ENCODE measurements around the gene MICAL2. TPM values are rescaled to one million over a fixed set of nuclear protein-coding genes. Genes with fewer than 3 reads are reported as not detected.

MICAL2 gene
- total RNA-seq, 1 experiment from 2014 or later, result 151 TPM

DNA sequence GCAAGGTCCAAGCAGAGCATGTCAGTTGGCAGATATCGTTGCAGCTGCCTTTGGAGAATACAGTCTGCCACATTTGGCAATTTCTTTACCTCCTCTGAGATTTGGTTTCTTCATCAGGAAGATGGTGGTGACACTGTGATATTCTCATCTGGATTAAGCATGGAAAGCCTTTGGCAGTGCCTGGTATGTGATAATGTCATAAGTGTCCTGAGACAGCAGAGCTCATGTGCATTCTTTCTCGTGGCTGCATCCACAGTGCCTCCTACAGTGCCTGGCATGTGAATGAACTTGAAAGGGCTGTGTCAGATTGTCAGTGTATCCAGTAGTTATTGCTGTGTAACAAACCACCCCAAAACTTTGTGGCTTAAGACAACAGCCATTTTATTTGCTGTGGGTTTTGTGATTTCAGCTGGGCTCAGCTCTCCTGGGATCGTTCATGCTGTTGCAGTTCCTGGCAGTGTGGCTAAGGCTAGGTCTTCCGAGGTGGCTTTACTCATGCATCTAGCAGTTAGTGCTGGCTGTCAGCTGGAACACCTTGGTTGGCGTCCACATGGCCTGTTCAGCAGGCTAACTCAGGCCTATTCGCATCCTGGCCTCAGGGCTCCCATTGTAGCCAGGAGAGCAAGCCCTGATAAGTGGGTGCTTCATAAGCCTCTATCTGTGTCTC is 35.7 kb upstream of the MICAL2 start:
- intact Hi-C loops (cut with micrococcal nuclease), result no loop called here
- H3K27ac Mint-ChIP-seq (ENCODE audit: low read depth, unreplicated experiment), result peak overlapping the region; percentile 87
- H3K4me1 Mint-ChIP-seq (ENCODE audit: insufficient read depth, unreplicated experiment), result peaks cover 48% of the 10 kb centered on the region
- H3K36me3 Mint-ChIP-seq (ENCODE audit: insufficient read depth, unreplicated experiment), result no peaks in the 10 kb centered on the region
- no TSS peak for BruUV-seq (replicated peaks)
- no peaks in the 10 kb centered on the region for H3K27me3 Mint-ChIP-seq (ENCODE audit: insufficient read depth, unreplicated experiment)
- TF ChIP-seq, protein P1, sequence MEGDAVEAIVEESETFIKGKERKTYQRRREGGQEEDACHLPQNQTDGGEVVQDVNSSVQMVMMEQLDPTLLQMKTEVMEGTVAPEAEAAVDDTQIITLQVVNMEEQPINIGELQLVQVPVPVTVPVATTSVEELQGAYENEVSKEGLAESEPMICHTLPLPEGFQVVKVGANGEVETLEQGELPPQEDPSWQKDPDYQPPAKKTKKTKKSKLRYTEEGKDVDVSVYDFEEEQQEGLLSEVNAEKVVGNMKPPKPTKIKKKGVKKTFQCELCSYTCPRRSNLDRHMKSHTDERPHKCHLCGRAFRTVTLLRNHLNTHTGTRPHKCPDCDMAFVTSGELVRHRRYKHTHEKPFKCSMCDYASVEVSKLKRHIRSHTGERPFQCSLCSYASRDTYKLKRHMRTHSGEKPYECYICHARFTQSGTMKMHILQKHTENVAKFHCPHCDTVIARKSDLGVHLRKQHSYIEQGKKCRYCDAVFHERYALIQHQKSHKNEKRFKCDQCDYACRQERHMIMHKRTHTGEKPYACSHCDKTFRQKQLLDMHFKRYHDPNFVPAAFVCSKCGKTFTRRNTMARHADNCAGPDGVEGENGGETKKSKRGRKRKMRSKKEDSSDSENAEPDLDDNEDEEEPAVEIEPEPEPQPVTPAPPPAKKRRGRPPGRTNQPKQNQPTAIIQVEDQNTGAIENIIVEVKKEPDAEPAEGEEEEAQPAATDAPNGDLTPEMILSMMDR (IDR thresholded peaks at IDR 0.05; ENCODE audit: unreplicated experiment), result no peak
- ChIA-PET POLR2A (interaction anchor here (1.1 to 3.4 kb wide), 3 partner anchors 11 to 15 kb away, joined by 3 to 26 read pairs (median 9); no protein-coding TSS in a partner anchor), CTCF (interaction anchor here (0.5 to 1.0 kb wide), 3 partner anchors 12 to 207 kb away, joined by 3 to 5 read pairs (median 4); no protein-coding TSS in a partner anchor)
- DNase-seq (ENCODE audit: unreplicated experiment), result no peak
- H3K9me3 Mint-ChIP-seq (ENCODE audit: unreplicated experiment), result no peaks in the 10 kb centered on the region
- H3K4me3 Mint-ChIP-seq (ENCODE audit: unreplicated experiment), result no peak overlapping the region

DNA sequence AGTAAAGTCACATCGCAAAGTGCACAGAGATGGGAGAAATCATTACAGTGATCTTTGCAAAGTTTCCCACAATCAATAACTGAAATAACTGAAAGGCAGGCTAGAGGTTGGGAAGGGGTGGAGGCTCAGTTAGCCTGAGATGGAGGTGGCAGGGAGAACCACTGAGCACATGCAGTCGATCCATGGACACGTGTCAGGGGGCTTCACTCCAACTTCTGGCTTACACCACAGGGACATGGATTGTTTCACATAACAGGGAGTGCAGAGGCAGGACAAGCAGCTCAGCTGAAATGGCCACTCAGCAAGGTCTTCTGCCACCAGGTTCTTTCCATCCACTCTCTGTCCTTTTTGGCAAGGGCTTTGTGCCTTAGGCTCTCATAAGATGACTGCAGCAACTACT is 35.1 kb upstream of the MICAL2 start:
- Mint-ChIP-seq H3K27ac (ENCODE audit: low read depth, unreplicated experiment) (peak overlapping the region; percentile 87), H3K4me1 (ENCODE audit: insufficient read depth, unreplicated experiment) (peaks cover 48% of the 10 kb centered on the region), H3K4me3 (ENCODE audit: unreplicated experiment) (no peak overlapping the region), H3K9me3 (ENCODE audit: unreplicated experiment) (no peaks in the 10 kb centered on the region), H3K36me3 (ENCODE audit: insufficient read depth, unreplicated experiment) (no peaks in the 10 kb centered on the region), H3K27me3 (ENCODE audit: insufficient read depth, unreplicated experiment) (no peaks in the 10 kb centered on the region)
- DNase-seq (ENCODE audit: unreplicated experiment), result no peak
- ChIA-PET POLR2A (interaction anchor here (2.6 to 5.6 kb wide), 3 partner anchors 9 to 15 kb away, joined by 9 to 82 read pairs (median 26); no protein-coding TSS in a partner anchor), CTCF (interaction anchor here (0.8 to 1.0 kb wide), 2 partner anchors 12 to 206 kb away, joined by 4 read pairs; no protein-coding TSS in a partner anchor)
- TF ChIP-seq, protein P1 (IDR thresholded peaks at IDR 0.05; ENCODE audit: unreplicated experiment), result no peak
- intact Hi-C loops (cut with micrococcal nuclease), result no loop called here
- no TSS peak for BruUV-seq (replicated peaks)

DNA sequence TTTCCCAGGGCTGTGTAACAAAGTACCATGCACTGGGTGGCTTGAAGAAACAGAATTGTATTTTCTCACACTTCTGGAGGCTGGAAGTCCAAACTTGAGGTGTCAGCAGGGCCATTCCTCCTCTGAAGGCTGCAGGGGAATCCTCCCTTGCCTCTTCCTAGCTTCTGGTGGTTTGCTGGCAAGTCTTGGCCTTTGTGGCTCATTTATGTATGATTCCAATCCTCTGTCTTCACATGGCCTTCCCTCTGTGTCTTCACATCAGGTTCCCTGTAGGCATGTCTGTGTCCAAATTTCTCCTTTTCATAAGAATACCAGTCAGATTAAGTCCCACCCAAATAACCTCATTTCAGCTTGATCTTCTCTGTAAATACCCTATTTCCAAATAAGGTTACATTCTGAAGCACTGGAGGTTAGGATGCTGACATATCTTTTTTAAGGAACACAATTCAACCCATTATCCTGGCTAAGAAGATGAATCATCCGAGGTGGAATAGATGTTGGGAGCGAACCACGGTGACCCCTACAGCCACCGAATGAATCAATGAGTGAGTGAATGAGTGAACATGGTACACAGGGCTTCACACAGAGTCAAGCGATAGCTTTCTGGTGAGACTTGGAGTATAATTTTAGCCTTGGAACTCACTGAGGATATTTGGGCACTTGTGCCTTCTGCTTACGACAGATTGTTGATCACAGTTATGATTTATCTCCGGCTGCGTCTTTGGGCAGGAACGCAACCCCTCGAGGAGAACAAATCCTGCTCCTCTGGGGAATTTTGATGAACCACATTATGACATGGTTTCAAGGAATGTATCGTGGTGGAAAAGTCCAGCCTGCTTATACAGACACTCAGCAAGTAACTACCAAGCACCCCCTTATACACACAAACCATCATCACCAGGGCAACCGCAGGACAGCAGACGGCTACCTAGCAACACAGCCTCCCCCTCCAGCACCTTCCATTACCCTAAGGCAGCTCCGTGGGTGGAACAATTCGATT is 34.3 kb upstream of the MICAL2 start:
- no peaks in the 10 kb centered on the region for H3K27me3 Mint-ChIP-seq (ENCODE audit: insufficient read depth, unreplicated experiment)

More for the DNA sequence above, 34.3 kb upstream of the MICAL2 start:
- intact Hi-C loops (cut with micrococcal nuclease), result no loop called here
- H3K9me3 Mint-ChIP-seq (ENCODE audit: unreplicated experiment), result no peaks in the 10 kb centered on the region
- TF ChIP-seq, protein P1 (IDR thresholded peaks at IDR 0.05; ENCODE audit: unreplicated experiment), result no peak
- POLR2A ChIA-PET, result interaction anchor here (0.6 to 5.6 kb wide), 7 partner anchors 10 to 235 kb away, joined by 4 to 82 read pairs (median 5); partner anchors contain the start of gene USP47
- CTCF ChIA-PET, result interaction anchor here (0.7 to 2.1 kb wide), 7 partner anchors 9 to 205 kb away, joined by 3 to 5 read pairs (median 4); no protein-coding TSS in a partner anchor
- no peaks in the 10 kb centered on the region for H3K36me3 Mint-ChIP-seq (ENCODE audit: insufficient read depth, unreplicated experiment)
- TSS peak; percentile 11 for BruUV-seq (replicated peaks)
- peaks cover 48% of the 10 kb centered on the region for H3K4me1 Mint-ChIP-seq (ENCODE audit: insufficient read depth, unreplicated experiment)
- peak; percentile 86 for DNase-seq (ENCODE audit: unreplicated experiment)
- H3K27ac Mint-ChIP-seq (ENCODE audit: low read depth, unreplicated experiment), result peak overlapping the region; percentile 87
- H3K4me3 Mint-ChIP-seq (ENCODE audit: unreplicated experiment), result peak overlapping the region; percentile 54

All from MCF 10A (cell line).